Keratinocyte (primary cell): ENCODE measurements around the gene AK8. TPM values are rescaled to one million over a fixed set of nuclear protein-coding genes. Genes with fewer than 3 reads are reported as not detected.

Experiments used
- DNase-seq: peaks from one replicate; pipeline ENCODE4 v3.0.0-alpha.2; 2011; ENCODE audit warnings: low read depth, missing footprints, low spot score
- FAIRE-seq: peaks from 2 replicates; lab custom pipeline; 2011; peaks lifted over from hg19 to GRCh38; lab: Jason Lieb, UNC
- H2AFZ ChIP-seq: 2 replicates; pipeline ENCODE4 v1.6.0; 2012; ENCODE audit warnings: low read length, control low read depth, inconsistent platforms; ENCODE audit not compliant: control insufficient read depth
- H3K27ac ChIP-seq: 2 replicates; pipeline ENCODE4 v1.5.1; 2011; ENCODE audit warnings: low read length; ENCODE audit not compliant: control insufficient read depth, insufficient read depth
- H3K27me3 ChIP-seq: 3 replicates; pipeline ENCODE4 v1.6.0; 2011; ENCODE audit warnings: low read length; ENCODE audit not compliant: control insufficient read depth, insufficient read depth; ENCODE audit errors: extremely low read depth
- H3K36me3 ChIP-seq, 2 experiments: 2 replicates in 1 of 2; 3 replicates in 1 of 2; pipeline ENCODE4 v1.5.1; 2011; ENCODE audit warnings: low read length in 2 of 2, mild to moderate bottlenecking in 1 of 2; ENCODE audit not compliant: control insufficient read depth in 2 of 2, insufficient read depth in 2 of 2; ENCODE audit errors: extremely low read depth in 1 of 2
- H3K4me1 ChIP-seq: 3 replicates; pipeline ENCODE4 v1.5.1; 2011; ENCODE audit warnings: low read length; ENCODE audit not compliant: control insufficient read depth, insufficient read depth; ENCODE audit errors: extremely low read depth
- H3K4me2 ChIP-seq: 3 replicates; pipeline ENCODE4 v1.6.0; 2011; ENCODE audit warnings: low read depth, low read length; ENCODE audit not compliant: control insufficient read depth, insufficient read depth; ENCODE audit errors: extremely low read depth
- H3K4me3 ChIP-seq, 3 experiments: fragments of 200-600 bp in 1 of 3; sonication (generic) in 1 of 3; 2 replicates in 2 of 3; 3 replicates in 1 of 3; pipeline ENCODE4 v1.5.1; 2011 to 2016; ENCODE audit warnings: low read length in 3 of 3, mild to moderate bottlenecking in 3 of 3, control low read depth in 2 of 3, inconsistent platforms in 1 of 3, low read depth in 1 of 3, mixed read lengths in 1 of 3, mixed run types in 1 of 3, moderate library complexity in 1 of 3; ENCODE audit not compliant: control insufficient read depth in 2 of 3, insufficient read depth in 2 of 3; ENCODE audit errors: extremely low read depth in 1 of 3
- H3K79me2 ChIP-seq: 2 replicates; pipeline ENCODE4 v1.6.0; 2012; ENCODE audit warnings: low read length; ENCODE audit not compliant: control insufficient read depth, insufficient read depth
- H3K9ac ChIP-seq: 3 replicates; pipeline ENCODE4 v1.6.0; 2011; ENCODE audit warnings: low read length; ENCODE audit not compliant: control insufficient read depth, insufficient read depth; ENCODE audit errors: extremely low read depth
- H3K9me1 ChIP-seq: 3 replicates; pipeline ENCODE4 v1.6.0; 2011; ENCODE audit warnings: low read length; ENCODE audit not compliant: control insufficient read depth, insufficient read depth; ENCODE audit errors: extremely low read depth
- H3K9me3 ChIP-seq: 2 replicates; pipeline ENCODE4 v1.5.1; 2012; ENCODE audit warnings: low read depth, low read length; ENCODE audit not compliant: control insufficient read depth
- H4K20me1 ChIP-seq: 3 replicates; pipeline ENCODE4 v1.6.0; 2011; ENCODE audit warnings: low read length; ENCODE audit not compliant: control insufficient read depth, insufficient read depth; ENCODE audit errors: extremely low read depth
- EZH2 ChIP-seq: IDR thresholded peaks from one replicate; pipeline ENCODE4 v1.6.1; 2012; ENCODE audit warnings: inconsistent platforms, mild to moderate bottlenecking, low read length, moderate library complexity
- dilution Hi-C: fragments of 300-500 bp; cut with MboI; formaldehyde crosslinking; loops from one replicate; pipeline ENCODE4 v1.7.0; 2020; ENCODE audit warnings: low sequenced_read_pairs; ENCODE audit not compliant: extremely low pct_ligation_motif_present
- polyA plus RNA-seq, 5 experiments: library from polyadenylated mRNA; depleted of rRNA in 3 of 5; stranded (reverse) in 3 of 5; stranded (forward) in 1 of 5; unstranded in 1 of 5; fragments of >200 nt; gene quantifications; 1 replicate in 1 of 5; 2 replicates in 3 of 5; 3 replicates in 1 of 5; pipeline versions ENCODE4 v1.2.1 to v1.2.3, GENCODE V29; 2011 to 2012; ENCODE audit warnings: missing spikeins in 2 of 5, low read depth in 1 of 5, low replicate concordance in 1 of 5
- TF ChIP-seq, protein P1 (sequence below), 3 experiments: IDR thresholded peaks in 1 of 3; conservative IDR thresholded peaks in 1 of 3; optimal IDR thresholded peaks in 1 of 3; 2 replicates in 2 of 3; 3 replicates in 1 of 3; pipeline versions ENCODE3 to v1.5.1; 2011; ENCODE audit warnings: low read length in 3 of 3, mild to moderate bottlenecking in 3 of 3, moderate library complexity in 2 of 3, control low read depth in 1 of 3, inconsistent platforms in 1 of 3; ENCODE audit not compliant: insufficient read depth in 2 of 3; ENCODE audit errors: extremely low read depth in 1 of 3

AK8 gene
- polyA plus RNA-seq, 1 donor (not counting 4 experiments of a cell fraction or from before 2014, with no cell fraction given): 0.24 TPM

GRCh38 chr9:132863096-132863495, 15.0 kb downstream of the AK8 start:
- Histone ChIP-seq H3K9me3 (no peaks in the 10 kb centered on the region), H3K27ac (no peak overlapping the region), H4K20me1 (no peaks in the 10 kb centered on the region), H3K4me3 (no peak overlapping the region), H3K4me2 (no peak overlapping the region), H3K9me1 (no peaks in the 10 kb centered on the region), H3K27me3 (peaks cover under 1% of the 10 kb centered on the region), H3K36me3 (no peaks in the 10 kb centered on the region), H2AFZ (no peak overlapping the region), H3K79me2 (no peaks in the 10 kb centered on the region), H3K4me1 (no peaks in the 10 kb centered on the region), H3K9ac (no peak overlapping the region)
- FAIRE-seq (no peak), DNase-seq (no peak)
- TF ChIP-seq EZH2: no peak
- TF ChIP-seq, protein P1, sequence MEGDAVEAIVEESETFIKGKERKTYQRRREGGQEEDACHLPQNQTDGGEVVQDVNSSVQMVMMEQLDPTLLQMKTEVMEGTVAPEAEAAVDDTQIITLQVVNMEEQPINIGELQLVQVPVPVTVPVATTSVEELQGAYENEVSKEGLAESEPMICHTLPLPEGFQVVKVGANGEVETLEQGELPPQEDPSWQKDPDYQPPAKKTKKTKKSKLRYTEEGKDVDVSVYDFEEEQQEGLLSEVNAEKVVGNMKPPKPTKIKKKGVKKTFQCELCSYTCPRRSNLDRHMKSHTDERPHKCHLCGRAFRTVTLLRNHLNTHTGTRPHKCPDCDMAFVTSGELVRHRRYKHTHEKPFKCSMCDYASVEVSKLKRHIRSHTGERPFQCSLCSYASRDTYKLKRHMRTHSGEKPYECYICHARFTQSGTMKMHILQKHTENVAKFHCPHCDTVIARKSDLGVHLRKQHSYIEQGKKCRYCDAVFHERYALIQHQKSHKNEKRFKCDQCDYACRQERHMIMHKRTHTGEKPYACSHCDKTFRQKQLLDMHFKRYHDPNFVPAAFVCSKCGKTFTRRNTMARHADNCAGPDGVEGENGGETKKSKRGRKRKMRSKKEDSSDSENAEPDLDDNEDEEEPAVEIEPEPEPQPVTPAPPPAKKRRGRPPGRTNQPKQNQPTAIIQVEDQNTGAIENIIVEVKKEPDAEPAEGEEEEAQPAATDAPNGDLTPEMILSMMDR (optimal IDR thresholded peaks at IDR 0.05 in 1 of 3, IDR thresholded peaks at IDR 0.05 in 1 of 3, conservative IDR thresholded peaks at IDR 0.05 in 1 of 3; ENCODE audit: extremely low read depth in 1 of 3, insufficient read depth in 2 of 3, low read length in 3 of 3): no peak
- dilution Hi-C loops: no loop called here

DNA sequence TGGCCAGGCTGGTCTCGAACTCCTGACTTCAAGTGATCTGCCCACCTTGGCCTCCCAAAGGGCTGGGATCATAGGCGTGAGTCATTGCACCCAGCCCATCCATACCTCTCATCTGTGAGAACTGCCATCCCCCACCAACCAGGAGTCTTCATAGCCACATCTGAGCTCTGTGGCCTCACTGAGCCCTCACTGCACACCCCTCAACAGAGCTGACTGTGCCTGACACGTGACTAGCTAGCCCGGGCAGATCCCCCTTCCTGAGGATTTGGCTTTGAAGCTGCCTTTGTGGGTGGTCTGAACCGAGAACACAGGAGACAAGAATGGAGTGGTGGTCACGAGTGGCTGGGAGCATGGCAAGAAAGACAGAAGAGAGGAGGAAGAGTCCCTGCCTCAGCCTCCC, 15.6 kb downstream of the AK8 start:
- no peak overlapping the region for H3K27ac ChIP-seq
- no peak overlapping the region for H3K4me2 ChIP-seq
- H2AFZ ChIP-seq: no peak overlapping the region
- H4K20me1 ChIP-seq: no peaks in the 10 kb centered on the region
- H3K9ac ChIP-seq: no peak overlapping the region
- dilution Hi-C loops: no loop called here
- no peak for FAIRE-seq
- H3K9me1 ChIP-seq: no peaks in the 10 kb centered on the region
- no peak overlapping the region for H3K4me3 ChIP-seq
- DNase-seq: no peak
- H3K79me2 ChIP-seq: no peaks in the 10 kb centered on the region
- peaks cover 6% of the 10 kb centered on the region for H3K27me3 ChIP-seq
- H3K9me3 ChIP-seq: no peaks in the 10 kb centered on the region
- no peaks in the 10 kb centered on the region for H3K4me1 ChIP-seq
- no peak for TF ChIP-seq EZH2
- TF ChIP-seq, protein P1 (optimal IDR thresholded peaks at IDR 0.05 in 1 of 3, IDR thresholded peaks at IDR 0.05 in 1 of 3, conservative IDR thresholded peaks at IDR 0.05 in 1 of 3; ENCODE audit: extremely low read depth in 1 of 3, insufficient read depth in 2 of 3, low read length in 3 of 3): no peak
- no peaks in the 10 kb centered on the region for H3K36me3 ChIP-seq
